HG02763 (cell line): ENCODE results near the gene LZTFL1.

Experiments used
- ATAC-seq: cut with Tn5 transposase; IDR thresholded peaks from one replicate; pipeline ENCODE4 v1.9.1; 2021; ENCODE audit warnings: mild to moderate bottlenecking, moderate library complexity; ENCODE audit not compliant: unreplicated experiment

The LZTFL1 gene

GRCh38 chr3:45787551-45787950 lies 54.4 kb downstream of the LZTFL1 start:
- no peak for ATAC-seq

GRCh38 chr3:45786801-45787495 lies 55.0 kb downstream of the LZTFL1 start:
- ATAC-seq, result no peak

GRCh38 chr3:45785605-45786150 lies 56.2 kb downstream of the LZTFL1 start:
- ATAC-seq, result no peak

- ATAC-seq, result no peak
These were observed 58.3 kb downstream of the LZTFL1 start for GRCh38 chr3:45783667-45784066.

DNA sequence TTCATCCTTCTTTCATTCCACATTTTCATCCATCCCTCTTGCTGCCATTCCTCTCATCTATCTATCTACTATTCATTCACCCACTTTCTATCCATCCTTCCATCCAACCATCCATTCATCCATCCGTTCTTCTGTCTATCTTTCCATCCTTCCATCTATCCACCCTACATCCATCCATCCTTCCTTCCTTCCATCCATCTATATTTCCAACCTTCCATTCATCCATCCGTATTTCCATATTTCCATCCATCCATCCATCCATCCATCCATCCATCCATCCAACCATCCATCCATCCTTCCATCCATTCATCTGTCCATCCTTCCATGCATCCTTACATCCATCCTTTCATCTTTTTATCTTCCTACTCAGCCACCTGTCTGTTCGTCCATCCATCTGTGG lies 59.5 kb downstream of the LZTFL1 start:
- ATAC-seq, result no peak

DNA sequence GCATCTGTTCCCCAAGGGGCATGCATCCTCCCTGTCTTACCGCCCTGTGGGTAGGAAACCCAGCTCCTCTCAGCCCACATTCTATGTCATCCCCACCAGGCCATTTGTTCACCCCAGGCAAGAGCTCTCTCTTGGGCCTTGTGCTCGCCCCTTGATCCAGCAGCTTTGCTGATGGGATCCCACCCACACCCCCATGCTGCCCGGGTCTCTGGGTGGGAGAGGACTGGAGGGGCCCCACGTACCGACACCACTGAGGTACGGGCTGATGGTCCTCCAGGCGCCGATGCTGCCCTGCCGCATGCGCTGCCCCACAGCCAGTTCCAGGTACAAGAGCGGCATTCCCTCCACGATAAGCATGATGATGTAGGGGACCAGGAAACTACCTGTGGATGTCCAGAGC lies 60.1 kb downstream of the LZTFL1 start:
- no peak for ATAC-seq

- ATAC-seq, result no peak
These were observed 60.6 kb downstream of the LZTFL1 start for GRCh38 chr3:45781271-45781670.

DNA sequence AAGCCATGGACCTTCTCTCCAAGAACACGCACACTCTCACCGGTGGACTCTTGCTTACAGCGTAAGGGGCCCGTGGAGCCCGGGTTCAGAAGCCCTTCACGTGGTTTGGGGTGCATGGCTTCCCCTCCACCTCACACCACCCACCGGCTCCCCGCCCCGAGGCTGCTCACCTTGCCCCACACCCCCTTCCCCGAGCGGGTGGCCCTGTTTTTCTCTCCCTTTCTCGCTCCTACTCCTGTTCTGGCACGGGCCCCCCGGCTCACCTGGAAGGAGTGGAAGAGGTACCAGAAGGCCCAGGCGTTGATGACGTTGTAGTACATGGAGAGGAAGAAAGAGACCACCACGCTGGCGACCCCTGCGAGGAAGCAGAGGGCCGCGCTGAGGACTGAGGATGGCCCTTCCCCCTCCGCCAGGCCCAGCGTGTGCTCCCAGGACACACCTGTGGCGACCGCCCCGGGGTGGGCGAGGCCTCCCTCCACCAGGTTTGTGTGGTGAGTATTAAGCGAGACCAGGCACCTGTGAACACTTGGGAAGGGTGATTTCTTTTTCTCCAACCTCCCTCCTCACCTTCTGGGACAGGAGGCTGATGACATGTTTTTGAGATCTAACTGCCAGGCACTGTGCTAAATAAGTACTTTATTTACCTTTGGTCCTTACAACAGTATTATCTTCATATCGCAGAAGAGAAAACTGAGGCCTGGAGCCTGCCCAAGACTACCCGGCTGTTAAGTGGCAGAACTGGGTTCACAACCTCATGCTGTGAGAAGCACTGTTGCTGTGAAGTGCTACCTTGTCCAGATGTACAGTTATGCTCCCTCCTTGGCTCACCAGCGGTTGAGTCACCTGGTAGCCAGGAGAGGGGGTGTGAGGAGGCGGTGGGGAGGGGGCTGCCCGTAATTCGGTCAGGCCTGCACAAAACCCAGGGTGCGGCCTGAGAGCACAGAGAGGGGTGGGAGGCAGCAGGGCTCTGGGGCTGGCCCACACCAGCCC lies 61.9 kb downstream of the LZTFL1 start:
- ATAC-seq, result no peak

DNA sequence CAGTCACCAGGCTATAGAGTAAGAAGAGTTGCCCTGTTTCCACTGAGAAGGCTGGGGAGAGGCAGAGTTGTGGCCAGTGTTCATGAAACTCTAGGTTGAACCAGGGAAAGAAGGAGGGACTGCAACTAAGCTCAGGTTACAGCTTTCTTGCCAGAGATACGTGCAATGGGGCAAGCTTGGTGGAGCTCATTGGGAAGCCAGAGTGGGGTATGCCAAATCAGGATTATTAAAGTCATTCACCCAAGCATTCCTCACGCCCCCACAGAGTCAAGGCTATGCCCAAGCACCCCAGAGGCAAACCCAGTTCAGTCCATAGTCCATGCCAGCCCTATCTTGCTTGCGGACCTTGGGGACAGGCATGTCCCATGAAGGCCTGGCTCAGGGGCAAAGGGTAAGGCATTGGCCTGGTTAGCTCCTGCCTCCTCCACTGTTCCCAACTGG lies 63.1 kb downstream of the LZTFL1 start:
- ATAC-seq, result no peak

GRCh38 chr3:45777746-45778386 lies 64.1 kb downstream of the LZTFL1 start:
- no peak for ATAC-seq

DNA sequence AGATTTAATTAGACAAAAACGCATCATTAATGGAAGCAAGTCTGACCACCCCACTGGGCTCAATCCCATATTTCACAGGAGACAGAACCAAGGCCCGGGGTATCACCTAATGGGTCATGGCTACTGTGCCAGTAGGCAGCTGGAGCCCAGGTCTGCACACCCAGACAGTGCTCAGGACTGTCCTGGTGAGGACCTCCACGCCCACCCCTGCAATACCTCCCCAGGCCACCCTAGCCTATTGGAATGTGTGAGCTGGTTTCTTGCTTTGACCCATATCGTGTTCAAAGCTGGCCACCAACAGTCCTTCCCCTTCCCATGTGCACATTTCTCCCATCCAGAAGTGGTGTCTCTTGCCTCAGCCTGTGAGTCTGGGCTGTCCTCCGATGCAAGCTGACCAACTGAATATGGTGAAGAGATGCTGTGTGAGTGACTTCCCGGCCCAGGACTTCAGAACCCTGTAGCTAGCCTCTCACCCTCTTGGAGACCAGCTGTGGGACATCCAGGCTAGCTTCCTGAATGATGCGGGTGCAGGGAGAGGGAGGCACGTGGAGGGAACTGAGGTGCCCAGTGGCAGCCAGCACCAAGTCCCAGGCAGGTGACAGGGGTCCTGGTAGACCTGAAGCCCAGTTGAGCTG lies 64.7 kb downstream of the LZTFL1 start:
- no peak for ATAC-seq

GRCh38 chr3:45776611-45777010 lies 65.3 kb downstream of the LZTFL1 start:
- ATAC-seq, result no peak

DNA sequence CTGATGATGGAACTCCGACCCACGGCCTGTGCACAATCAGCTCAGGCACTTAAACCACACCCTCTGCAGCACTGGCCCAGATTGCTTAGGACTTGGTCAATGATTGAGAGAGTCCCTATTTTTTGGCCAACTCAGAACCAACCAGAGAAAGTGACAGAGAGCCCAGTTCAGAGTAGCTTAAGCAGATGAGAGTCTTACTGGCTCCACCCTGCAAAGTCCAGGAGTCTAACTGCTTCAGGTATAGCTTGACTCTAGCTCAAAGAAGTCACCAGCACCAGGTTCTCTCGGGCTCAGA lies 65.7 kb downstream of the LZTFL1 start:
- no peak for ATAC-seq

DNA sequence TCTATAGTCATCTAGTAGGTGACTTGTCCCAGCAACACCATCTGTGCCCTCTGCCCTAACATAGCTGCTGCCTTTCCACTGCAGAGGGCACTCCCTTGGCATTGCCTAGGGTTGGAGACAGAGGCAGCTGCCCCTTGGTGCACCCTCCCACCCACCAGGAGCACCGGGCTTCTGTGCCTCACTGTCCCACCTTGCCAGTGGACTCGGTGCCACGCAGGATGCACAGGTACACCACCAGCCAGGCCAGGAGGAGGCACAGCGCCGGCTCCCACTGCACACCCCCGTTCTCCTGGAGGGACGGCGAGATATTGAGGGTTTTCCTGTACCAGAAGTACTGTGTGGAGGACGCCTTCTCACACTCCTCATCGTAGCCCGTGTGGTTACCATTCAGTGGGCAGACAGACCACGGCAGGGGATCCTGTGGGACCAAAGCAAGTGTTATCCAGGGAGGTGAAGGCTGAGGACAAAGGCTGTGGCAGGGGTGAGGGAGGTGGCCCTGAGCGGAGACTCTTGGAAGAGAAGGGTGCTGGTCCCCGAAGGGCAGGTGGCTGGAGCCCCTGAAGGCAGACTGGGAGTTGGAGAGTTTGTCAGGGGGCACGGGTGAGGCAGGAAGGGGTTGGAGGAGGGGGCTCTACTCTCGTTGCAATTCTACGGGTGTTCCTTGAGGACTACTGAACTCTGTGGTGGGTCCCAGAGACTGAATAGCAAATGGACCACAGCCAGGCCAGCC lies 66.2 kb downstream of the LZTFL1 start:
- no peak for ATAC-seq

DNA sequence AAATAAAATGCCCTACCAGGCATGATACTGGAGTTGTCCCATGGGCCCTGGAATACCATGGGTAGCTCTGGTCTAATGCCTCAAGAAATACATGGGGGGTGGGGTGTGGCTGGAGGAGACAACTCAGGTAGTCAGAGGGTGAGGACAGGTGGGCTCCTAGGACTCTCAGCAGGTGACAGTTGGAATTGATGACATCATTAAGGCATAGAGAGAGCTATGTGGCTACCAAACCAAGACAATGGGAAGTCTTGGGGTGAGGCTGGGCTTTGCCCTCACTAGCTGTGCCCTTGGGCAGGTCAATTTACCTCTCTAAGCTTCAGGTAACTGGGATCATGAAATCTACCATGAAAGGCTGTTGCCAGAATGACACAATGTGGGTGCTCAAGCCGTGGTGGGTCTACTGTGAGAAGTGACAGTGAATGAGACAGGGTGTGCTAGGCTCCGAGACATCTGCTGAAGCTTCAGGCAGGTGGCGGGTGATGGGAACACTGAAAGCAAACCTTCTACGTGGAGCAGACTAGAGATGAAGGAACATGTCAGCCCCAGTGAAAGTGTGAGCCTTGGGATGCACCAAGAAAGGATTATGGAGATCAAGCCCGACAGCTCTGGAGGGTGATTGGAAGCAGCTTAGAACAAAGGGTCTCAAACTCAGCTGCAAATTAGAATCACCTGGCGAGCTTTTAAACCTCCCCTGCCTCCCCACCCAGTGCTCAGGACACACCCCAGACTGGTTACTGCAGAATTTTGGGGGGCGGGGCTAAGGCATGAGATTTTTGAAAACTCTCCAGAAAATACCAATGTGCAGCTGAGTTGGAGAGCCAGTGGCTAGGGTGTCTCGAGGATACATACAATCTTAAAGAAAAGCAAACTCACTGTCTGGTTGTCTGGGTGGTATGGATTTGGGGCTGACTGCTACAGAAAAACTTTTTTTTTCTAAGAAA lies 67.1 kb downstream of the LZTFL1 start:
- no peak for ATAC-seq

- ATAC-seq, result no peak
These were observed 68.0 kb downstream of the LZTFL1 start for GRCh38 chr3:45773714-45774449.
